ENCODE measurements around the gene TMEM219. TPM values are rescaled to one million over a fixed set of nuclear protein-coding genes. Genes with fewer than 3 reads are reported as not detected.

The TMEM219 gene
- total RNA-seq, 4 donors from 2014 or later, result 78.4 to 135 (median 110) TPM

GRCh38 chr16:29995911-29996765 is 34.3 kb downstream of the TMEM219 start, which contains the start of gene INO80E:
TSS of gene INO80E (plus strand) at chr16:29996241. CDS start at chr16:29996311, 70 bp downstream.
- DNase-seq (ENCODE audit: low spot score) (peak; percentile 88), ATAC-seq (ENCODE audit: low FRiP score) (peak; percentile 98)
- TF ChIP-seq CTCF (IDR thresholded peaks at IDR 0.05), result no peak

- no peak for DNase-seq (ENCODE audit: low spot score)
- TF ChIP-seq CTCF (IDR thresholded peaks at IDR 0.05), result no peak
- ATAC-seq (ENCODE audit: low FRiP score), result no peak
Observed at GRCh38 chr16:29996766-29997250, 34.9 kb downstream of the TMEM219 start.

GRCh38 chr16:29999605-30000004 is 37.7 kb downstream of the TMEM219 start:
- no peak for DNase-seq (ENCODE audit: low spot score)
- TF ChIP-seq CTCF (IDR thresholded peaks at IDR 0.05), result no peak
- ATAC-seq (ENCODE audit: low FRiP score), result no peak

GRCh38 chr16:30000735-30001631 is 39.1 kb downstream of the TMEM219 start:
- ATAC-seq (ENCODE audit: low FRiP score) (no peak), DNase-seq (ENCODE audit: low spot score) (no peak)
- no peak for TF ChIP-seq CTCF (IDR thresholded peaks at IDR 0.05)

- no peak for ATAC-seq (ENCODE audit: low FRiP score)
- TF ChIP-seq CTCF (IDR thresholded peaks at IDR 0.05), result no peak
- DNase-seq (ENCODE audit: low spot score), result no peak
Observed at GRCh38 chr16:30002614-30003346, 40.9 kb downstream of the TMEM219 start.

GRCh38 chr16:30003670-30004423 is 42.0 kb downstream of the TMEM219 start:
- no peak for TF ChIP-seq CTCF (IDR thresholded peaks at IDR 0.05)
- DNase-seq (ENCODE audit: low spot score) (no peak), ATAC-seq (ENCODE audit: low FRiP score) (no peak)

All from omental fat pad (tissue), 4 donors.